ENCODE measurements around the gene SLC52A3. TPM values are rescaled to one million over a fixed set of nuclear protein-coding genes. Genes with fewer than 3 reads are reported as not detected.

The SLC52A3 gene
- total RNA-seq, 2 experiments from 2014 or later, result not detected

GRCh38 chr20:723756-724155 is 44.5 kb downstream of the SLC52A3 start:
- ChIA-PET CTCF (no interaction called here), POLR2A (no interaction called here)
- DNase-seq (no peak), ATAC-seq (no peak)
- TF ChIP-seq CTCF (IDR thresholded peaks at IDR 0.05), result no peak
- no peak overlapping the region for H3K4me3 Mint-ChIP-seq
- no peaks in the 10 kb centered on the region for H3K36me3 Mint-ChIP-seq (ENCODE audit: low read depth)
- intact Hi-C loops (cut with micrococcal nuclease), result no loop called here
- no peaks in the 10 kb centered on the region for H3K9me3 Mint-ChIP-seq
- H3K27me3 Mint-ChIP-seq, result peaks cover 30% of the 10 kb centered on the region
- peaks cover 4% of the 10 kb centered on the region for H3K4me1 Mint-ChIP-seq (ENCODE audit: low read depth)
- no peak overlapping the region for H3K27ac Mint-ChIP-seq

- Mint-ChIP-seq H3K4me1 (ENCODE audit: low read depth) (no peaks in the 10 kb centered on the region), H3K9me3 (no peaks in the 10 kb centered on the region), H3K27ac (no peak overlapping the region), H3K27me3 (peaks cover 29% of the 10 kb centered on the region), H3K4me3 (no peak overlapping the region), H3K36me3 (ENCODE audit: low read depth) (no peaks in the 10 kb centered on the region)
- intact Hi-C loops (cut with micrococcal nuclease), result no loop called here
- POLR2A ChIA-PET, result interaction anchor here (0.8 kb wide), 1 partner anchor 17 kb away, joined by 5 read pairs; no protein-coding TSS in a partner anchor
- ATAC-seq, result no peak
- no peak for TF ChIP-seq CTCF (IDR thresholded peaks at IDR 0.05)
- CTCF ChIA-PET, result interaction anchor here (1.7 kb wide), 1 partner anchor 16 kb away, joined by 6 read pairs; no protein-coding TSS in a partner anchor
- no peak for DNase-seq
Observed at GRCh38 chr20:722822-723644, 45.3 kb downstream of the SLC52A3 start.

- H3K36me3 Mint-ChIP-seq (ENCODE audit: low read depth), result no peaks in the 10 kb centered on the region
- TF ChIP-seq CTCF (IDR thresholded peaks at IDR 0.05), result no peak
- ATAC-seq (no peak), DNase-seq (no peak)
- H3K27me3 Mint-ChIP-seq, result peaks cover 29% of the 10 kb centered on the region
- POLR2A ChIA-PET, result interaction anchor here (0.8 kb wide), 1 partner anchor 18 kb away, joined by 5 read pairs; no protein-coding TSS in a partner anchor
- H3K4me1 Mint-ChIP-seq (ENCODE audit: low read depth), result no peaks in the 10 kb centered on the region
- H3K4me3 Mint-ChIP-seq, result no peak overlapping the region
- no peak overlapping the region for H3K27ac Mint-ChIP-seq
- CTCF ChIA-PET, result interaction anchor here (1.7 kb wide), 1 partner anchor 17 kb away, joined by 6 read pairs; no protein-coding TSS in a partner anchor
- no peaks in the 10 kb centered on the region for H3K9me3 Mint-ChIP-seq
- intact Hi-C loops (cut with micrococcal nuclease), result no loop called here
Observed at GRCh38 chr20:721876-722275, 46.4 kb downstream of the SLC52A3 start.

- Mint-ChIP-seq H3K27me3 (peaks cover 16% of the 10 kb centered on the region), H3K4me1 (ENCODE audit: low read depth) (no peaks in the 10 kb centered on the region), H3K4me3 (no peak overlapping the region), H3K9me3 (no peaks in the 10 kb centered on the region), H3K27ac (no peak overlapping the region), H3K36me3 (ENCODE audit: low read depth) (no peaks in the 10 kb centered on the region)
- no peak for DNase-seq
- no peak for TF ChIP-seq CTCF (IDR thresholded peaks at IDR 0.05)
- ATAC-seq, result no peak
- ChIA-PET CTCF (no interaction called here), POLR2A (no interaction called here)
- intact Hi-C loops (cut with micrococcal nuclease), result no loop called here
Observed at GRCh38 chr20:719816-720215, 48.5 kb downstream of the SLC52A3 start.

- ATAC-seq (no peak), DNase-seq (no peak)
- Mint-ChIP-seq H3K27me3 (peaks cover 16% of the 10 kb centered on the region), H3K27ac (no peak overlapping the region), H3K9me3 (no peaks in the 10 kb centered on the region), H3K4me3 (no peak overlapping the region), H3K4me1 (ENCODE audit: low read depth) (no peaks in the 10 kb centered on the region), H3K36me3 (ENCODE audit: low read depth) (no peaks in the 10 kb centered on the region)
- CTCF ChIA-PET, result no interaction called here
- POLR2A ChIA-PET, result no interaction called here
- intact Hi-C loops (cut with micrococcal nuclease), result no loop called here
- TF ChIP-seq CTCF (IDR thresholded peaks at IDR 0.05), result no peak
Observed at GRCh38 chr20:719068-719467, 49.2 kb downstream of the SLC52A3 start.
